Measurements from ENCODE around the gene SF3B5. TPM values are rescaled to one million over a fixed set of nuclear protein-coding genes. Genes with fewer than 3 reads are reported as not detected.
"Not testable (repeated sequence)": the region's sequence is repeated elsewhere in the genome, so short reads cannot be mapped to it uniquely, and the experiment has no call there.

Gene SF3B5
- 54.7 TPM for total RNA-seq (ENCODE audit: insufficient read depth, low replicate concordance)

DNA sequence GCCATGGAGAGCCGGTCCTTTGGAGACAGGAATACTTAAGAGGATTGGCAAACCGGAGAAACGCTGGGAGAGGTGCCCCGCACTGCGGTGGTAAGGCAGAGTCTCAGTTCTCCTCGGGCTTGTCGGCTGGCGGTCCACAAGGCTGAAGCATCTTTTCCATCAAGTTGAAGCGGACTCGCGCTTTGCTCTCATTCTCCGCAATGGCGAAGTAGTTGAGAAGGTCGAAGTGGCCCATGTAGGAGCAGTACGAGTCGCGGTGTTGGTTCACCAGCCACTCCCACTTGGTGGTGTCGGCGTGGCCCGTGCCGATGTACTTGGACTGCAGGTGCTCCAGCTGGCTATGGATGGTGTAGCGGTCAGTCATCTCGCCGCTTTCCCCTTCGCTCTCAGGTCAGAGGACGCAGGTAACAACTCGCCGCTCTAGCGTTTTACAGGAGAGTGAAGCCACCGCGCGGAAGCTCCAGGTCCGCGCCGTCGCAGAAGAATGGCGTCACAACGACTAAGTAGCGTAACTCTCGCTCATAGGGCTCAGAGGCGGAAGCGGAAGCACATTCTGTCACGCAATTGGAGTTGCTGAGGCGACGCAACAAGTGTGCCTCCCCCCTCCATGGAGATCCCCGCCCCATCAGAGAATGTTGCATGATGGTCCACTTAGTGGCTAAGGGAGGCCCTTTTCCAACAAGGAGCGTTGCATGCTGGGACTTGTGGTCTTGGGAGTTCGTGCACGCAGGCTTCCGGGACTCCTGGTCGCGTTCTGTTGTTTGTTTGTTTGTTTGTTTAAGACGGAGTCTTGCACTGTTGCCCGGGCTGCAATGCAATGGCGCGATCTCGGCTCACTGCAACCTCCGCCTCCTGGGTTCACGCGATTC lies at the start of gene SF3B5:
TSS of gene SF3B5 (minus strand) at position 440 of the 869 bp plus-strand sequence. CDS start at position 364, 76 bp downstream.
- peak; percentile 100 for DNase-seq (ENCODE audit: low spot score)

DNA sequence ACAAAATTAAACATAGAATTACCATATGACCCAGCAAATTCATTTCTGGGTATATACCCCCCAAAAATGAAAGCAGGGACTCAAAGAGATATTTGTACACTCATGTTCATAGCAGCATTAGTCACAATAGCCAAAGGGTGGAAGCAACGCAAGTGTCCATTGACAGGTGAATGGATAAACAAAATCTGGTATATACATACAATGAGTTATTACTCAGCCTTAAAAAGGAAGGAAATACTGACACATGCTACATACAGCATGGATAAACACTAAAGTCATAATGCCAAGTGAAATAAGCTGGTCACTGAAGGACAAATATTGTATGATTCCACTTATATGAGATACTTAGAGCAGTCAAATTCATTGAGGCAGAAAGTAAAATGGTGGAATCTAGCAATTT lies 49.6 kb upstream of the SF3B5 start:
- DNase-seq (ENCODE audit: low spot score), result no peak

DNA sequence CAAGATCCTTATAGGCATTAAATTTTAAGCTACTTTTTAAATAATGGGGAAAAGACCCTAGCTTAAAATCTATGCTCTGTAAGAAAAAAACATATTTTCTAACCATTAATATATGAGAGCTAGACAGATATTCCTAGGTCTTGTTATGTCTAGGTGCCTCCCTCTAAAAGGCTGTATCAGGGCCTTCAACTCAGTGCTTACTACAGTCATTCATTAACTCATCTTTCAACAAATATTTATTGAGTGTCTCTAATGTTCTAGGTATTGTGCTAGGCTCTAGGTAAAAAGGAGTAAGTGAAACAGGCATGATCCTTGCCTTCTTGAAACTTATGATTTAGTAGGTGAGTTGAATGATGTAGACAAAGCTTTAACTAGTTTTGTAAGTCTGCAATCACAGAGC lies 48.5 kb upstream of the SF3B5 start:
- DNase-seq (ENCODE audit: low spot score), result no peak

- DNase-seq (ENCODE audit: low spot score), result no peak
These were observed 47.7 kb upstream of the SF3B5 start for GRCh38 chr6:144143106-144143505.

GRCh38 chr6:144141470-144141869 lies 46.1 kb upstream of the SF3B5 start:
- DNase-seq (ENCODE audit: low spot score), result no peak

GRCh38 chr6:144140867-144141266 lies 45.5 kb upstream of the SF3B5 start:
- DNase-seq (ENCODE audit: low spot score), result no peak

- no peak for DNase-seq (ENCODE audit: low spot score)
These were observed 44.4 kb upstream of the SF3B5 start for GRCh38 chr6:144139817-144140216.

GRCh38 chr6:144138542-144138941 lies 43.2 kb upstream of the SF3B5 start:
- no peak for DNase-seq (ENCODE audit: low spot score)

GRCh38 chr6:144134737-144135136 lies 39.4 kb upstream of the SF3B5 start:
- DNase-seq (ENCODE audit: low spot score), result no peak

DNA sequence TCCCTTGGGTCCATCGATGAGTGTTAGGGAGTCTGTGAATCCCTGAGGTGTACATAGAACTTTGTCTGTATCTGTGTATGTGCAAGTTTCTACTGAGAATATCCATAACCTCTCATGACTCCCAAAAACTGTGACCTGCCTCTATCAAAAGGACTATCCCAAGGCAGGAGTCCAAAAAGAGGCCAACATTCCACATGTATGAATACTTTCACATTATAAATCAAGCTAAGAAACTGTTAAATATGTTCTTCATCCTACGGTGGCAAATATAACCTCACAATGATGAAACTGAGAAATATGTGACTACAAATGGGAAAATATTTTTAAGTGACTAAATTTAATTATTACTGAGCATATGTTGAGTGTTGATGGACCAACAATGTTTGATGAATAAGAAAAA lies 38.8 kb upstream of the SF3B5 start:
- DNase-seq (ENCODE audit: low spot score), result no peak

DNA sequence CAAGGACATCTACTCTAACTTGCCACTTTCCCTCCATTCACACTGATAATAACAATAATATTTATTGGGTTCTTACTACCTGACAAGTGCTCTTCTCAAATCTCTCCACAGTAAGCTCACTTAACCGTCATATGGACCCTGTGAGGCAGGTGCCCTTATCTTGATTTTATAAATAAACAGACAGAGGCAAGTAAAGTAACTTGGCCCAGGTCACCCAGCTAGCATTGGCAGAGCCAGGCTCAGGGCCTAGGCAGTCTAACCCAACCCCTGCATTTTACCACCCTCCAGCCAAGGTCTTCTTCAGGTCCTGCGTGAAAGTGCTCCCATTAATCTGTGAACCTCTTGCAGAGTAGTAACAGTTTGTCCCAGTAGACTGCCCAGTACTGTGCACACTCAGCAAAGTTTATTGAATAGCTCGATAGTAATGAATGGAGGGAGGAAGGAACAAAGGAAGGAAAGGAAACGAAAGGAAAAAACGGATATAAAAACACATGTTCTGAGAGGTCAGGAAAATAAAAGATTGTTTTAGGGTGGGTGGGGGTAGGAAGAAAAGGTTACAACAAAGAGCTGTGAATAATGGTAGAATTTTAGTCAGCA lies 38.0 kb upstream of the SF3B5 start:
- DNase-seq (ENCODE audit: low spot score), result no peak

- DNase-seq (ENCODE audit: low spot score), result not testable (repeated sequence)
These were observed 36.9 kb upstream of the SF3B5 start for GRCh38 chr6:144132167-144132690.

DNA sequence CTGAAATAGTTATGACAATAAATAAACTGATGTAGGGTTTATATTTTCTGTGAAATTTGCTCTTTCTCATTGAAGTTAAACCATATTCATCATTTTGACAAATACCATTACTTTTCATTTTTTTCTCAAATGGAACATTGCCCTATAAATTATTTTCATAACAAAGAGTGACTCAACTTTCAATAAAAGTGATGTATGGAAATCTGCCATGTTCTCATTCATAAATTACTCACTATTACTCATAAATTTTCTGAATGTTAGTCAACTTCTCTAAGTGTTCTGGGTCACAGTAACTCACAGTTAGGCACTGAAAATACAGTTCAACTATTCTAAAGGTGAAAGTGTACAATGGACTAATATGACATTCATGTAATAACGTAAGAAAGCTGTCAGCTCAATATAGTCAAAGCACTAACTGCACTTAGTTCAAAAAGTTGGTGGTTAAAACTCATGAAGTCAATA lies 35.9 kb upstream of the SF3B5 start:
- peak; percentile 4 for DNase-seq (ENCODE audit: low spot score)

DNA sequence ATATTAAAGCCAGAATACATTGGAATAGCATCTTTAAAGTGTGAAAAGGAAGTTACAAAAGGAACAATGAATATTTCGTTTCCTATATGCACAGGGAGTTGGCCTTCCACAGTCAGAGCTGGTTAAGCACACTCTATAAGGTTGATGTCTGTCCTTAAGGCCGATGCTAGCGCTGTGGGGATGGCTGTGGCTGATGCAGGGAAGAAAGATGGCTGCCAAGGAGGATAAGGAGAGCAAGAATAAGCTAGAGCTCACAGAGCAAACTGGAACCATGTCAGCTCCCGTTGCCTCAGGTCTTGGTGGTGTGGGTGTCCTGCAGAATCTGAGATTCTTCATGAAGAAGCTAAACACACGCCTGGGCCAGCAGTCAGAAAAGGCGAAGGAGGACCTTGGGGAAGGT lies 34.1 kb upstream of the SF3B5 start:
- DNase-seq (ENCODE audit: low spot score), result no peak

DNA sequence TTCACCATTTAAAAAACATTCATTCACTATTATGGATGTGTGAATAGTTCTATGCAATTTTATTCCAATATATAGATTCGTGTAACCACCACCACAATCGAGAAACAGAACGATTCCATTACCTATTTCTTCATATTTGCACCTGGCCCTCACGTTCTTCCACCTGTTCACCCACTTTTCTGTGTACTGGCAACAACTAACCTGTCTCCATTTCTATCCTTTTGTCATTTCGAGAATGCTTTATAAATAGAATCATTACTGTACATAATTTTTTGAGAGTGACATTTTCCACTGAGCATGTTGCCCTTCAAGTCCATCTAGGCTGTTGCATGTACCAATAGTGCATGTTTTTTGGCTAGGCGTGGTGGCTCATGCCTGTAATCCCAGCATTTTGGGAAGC lies 31.7 kb upstream of the SF3B5 start:
- DNase-seq (ENCODE audit: low spot score), result no peak

GRCh38 chr6:144123836-144124235 lies 28.5 kb upstream of the SF3B5 start:
- DNase-seq (ENCODE audit: low spot score), result no peak

- no peak for DNase-seq (ENCODE audit: low spot score)
These were observed 28.0 kb upstream of the SF3B5 start for GRCh38 chr6:144123421-144123820.

GRCh38 chr6:144122861-144123260 lies 27.5 kb upstream of the SF3B5 start:
- DNase-seq (ENCODE audit: low spot score), result no peak

GRCh38 chr6:144119376-144119775 lies 24.0 kb upstream of the SF3B5 start:
- no peak for DNase-seq (ENCODE audit: low spot score)

GRCh38 chr6:144115219-144115618 lies 19.8 kb upstream of the SF3B5 start:
- DNase-seq (ENCODE audit: low spot score), result no peak

- no peak for DNase-seq (ENCODE audit: low spot score)
These were observed 18.0 kb upstream of the SF3B5 start for GRCh38 chr6:144113366-144113765.

DNA sequence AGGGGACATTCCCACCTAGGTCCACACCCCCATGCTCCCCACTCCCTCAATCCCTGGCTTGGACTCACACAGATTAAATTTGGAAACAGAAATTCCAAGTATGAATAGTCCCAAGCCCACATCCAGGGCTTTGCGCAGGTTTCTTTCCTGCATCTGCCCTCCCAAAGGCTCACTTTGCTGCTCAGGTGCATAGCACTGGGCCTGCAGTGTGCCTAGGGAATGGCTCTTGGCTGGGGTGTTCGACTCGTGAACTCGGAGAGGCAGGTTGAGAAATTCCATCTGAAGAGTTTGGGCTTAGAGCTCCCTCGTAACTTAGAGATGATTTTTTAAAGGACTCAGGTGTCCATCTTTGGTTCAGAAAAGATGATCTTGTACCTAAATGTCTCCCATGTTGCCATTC lies 14.8 kb upstream of the SF3B5 start:
- peak; percentile 5 for DNase-seq (ENCODE audit: low spot score)

GRCh38 chr6:144106206-144106605 lies 10.8 kb upstream of the SF3B5 start:
- DNase-seq (ENCODE audit: low spot score), result no peak
